Measurements from ENCODE around the gene CHCHD1. TPM values are rescaled to one million over a fixed set of nuclear protein-coding genes. Genes with fewer than 3 reads are reported as not detected.

CHCHD1 gene
- polyA plus RNA-seq, 3 donors: 15.0 to 85.0 (median 72.3) TPM

DNA sequence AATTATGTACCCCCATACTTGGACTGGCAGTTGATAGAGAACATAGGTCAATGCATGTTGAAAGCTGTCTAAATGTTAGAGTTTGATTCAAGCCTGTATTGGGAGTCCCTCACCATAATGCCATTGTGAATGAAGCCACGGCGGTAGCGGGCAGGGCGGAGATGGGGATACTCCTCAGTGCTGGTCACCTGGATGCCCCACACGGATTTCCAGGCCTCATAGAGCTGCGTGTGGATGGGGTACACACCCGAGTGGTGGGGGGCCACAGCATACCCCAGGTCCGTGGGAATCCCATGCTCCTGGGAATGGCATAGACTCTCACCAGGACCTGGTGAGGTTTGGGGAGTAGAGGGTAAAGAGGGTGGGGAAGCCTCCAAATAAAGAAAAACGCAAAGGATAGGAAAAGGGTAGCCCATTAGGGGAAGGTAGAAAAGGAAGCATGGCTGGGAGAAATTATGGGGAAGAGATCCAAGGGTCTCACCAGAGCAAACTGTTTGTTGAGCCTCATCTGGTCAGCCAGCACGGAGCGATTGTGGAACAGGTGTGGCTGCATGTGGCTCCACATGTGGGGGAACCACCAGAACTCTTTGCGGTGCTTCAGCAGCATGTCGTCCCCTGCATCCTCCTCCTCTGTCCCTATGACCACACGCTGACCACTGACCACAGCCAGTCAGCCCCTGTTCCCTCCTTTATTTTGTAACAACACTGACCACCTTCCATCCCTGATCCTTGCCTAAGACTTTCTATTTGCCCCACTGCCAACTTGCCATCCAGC lies 24.5 kb downstream of the CHCHD1 start:
- H3K4me1 ChIP-seq (ENCODE audit: control insufficient read depth in 1 of 2, insufficient read depth in 2 of 2, low read length in 2 of 2): peaks cover 15 to 20% of the 10 kb centered on the region in 2 donors
- intact Hi-C loops (cut with micrococcal nuclease): no loop called here
- peaks cover 79 to 84% of the 10 kb centered on the region in 2 donors for H3K36me3 Mint-ChIP-seq
- no peaks in the 10 kb centered on the region for H3K9me3 ChIP-seq (replicated peaks in 1 of 2; ENCODE audit: control insufficient read depth in 1 of 2, insufficient read depth in 1 of 2, low read length in 2 of 2)
- peaks cover 79 to 82% of the 10 kb centered on the region in 2 donors for H3K36me3 ChIP-seq (replicated peaks in 1 of 2; ENCODE audit: control insufficient read depth in 1 of 2, insufficient read depth in 2 of 2, low read length in 2 of 2)
- no peak overlapping the region for H3K4me3 Mint-ChIP-seq
- WGBS (ENCODE audit: insufficient coverage): 96% methylated on average over 13 of the region's 14 CpGs
- peak overlapping the region in 4 of 7 donors; percentile 7 to 58 (median 38) for H3K27ac Mint-ChIP-seq
- H3K27me3 ChIP-seq (ENCODE audit: control insufficient read depth in 2 of 2, insufficient read depth in 2 of 2, low read length in 2 of 2): no peaks in the 10 kb centered on the region
- no peak overlapping the region for H3K9ac ChIP-seq (ENCODE audit: insufficient read depth, low read length, poor library complexity, severe bottlenecking)
- H3K27ac ChIP-seq (ENCODE audit: low read depth in 1 of 2, low read length in 2 of 2): peak overlapping the region in 1 of 2 donors; percentile 46
- no peaks in the 10 kb centered on the region for H3K27me3 Mint-ChIP-seq (ENCODE audit: low read depth in 3 of 3)
- no peak for DNase-seq
- H3K4me1 Mint-ChIP-seq: peaks cover 40% of the 10 kb centered on the region
- no peak overlapping the region for H3K4me3 ChIP-seq (replicated peaks in 1 of 3; ENCODE audit: low read depth in 2 of 3, low read length in 3 of 3)
- H3K79me2 ChIP-seq (ENCODE audit: insufficient read depth, low read length): peaks cover 53% of the 10 kb centered on the region
- H4K20me1 ChIP-seq (ENCODE audit: insufficient read depth, low read length): peaks cover 62% of the 10 kb centered on the region
- peaks cover 0 to 1% (median 0%) of the 10 kb centered on the region in 7 donors for H3K9me3 Mint-ChIP-seq
- no peak overlapping the region for H3K4me2 ChIP-seq (replicated peaks; ENCODE audit: extremely low read depth, low read length, poor library complexity, severe bottlenecking)
- no peak for TF ChIP-seq CTCF (IDR thresholded peaks at IDR 0.05)
- no peak overlapping the region for H2AFZ ChIP-seq (ENCODE audit: insufficient read depth, low read depth, low read length, poor library complexity, severe bottlenecking)

DNA sequence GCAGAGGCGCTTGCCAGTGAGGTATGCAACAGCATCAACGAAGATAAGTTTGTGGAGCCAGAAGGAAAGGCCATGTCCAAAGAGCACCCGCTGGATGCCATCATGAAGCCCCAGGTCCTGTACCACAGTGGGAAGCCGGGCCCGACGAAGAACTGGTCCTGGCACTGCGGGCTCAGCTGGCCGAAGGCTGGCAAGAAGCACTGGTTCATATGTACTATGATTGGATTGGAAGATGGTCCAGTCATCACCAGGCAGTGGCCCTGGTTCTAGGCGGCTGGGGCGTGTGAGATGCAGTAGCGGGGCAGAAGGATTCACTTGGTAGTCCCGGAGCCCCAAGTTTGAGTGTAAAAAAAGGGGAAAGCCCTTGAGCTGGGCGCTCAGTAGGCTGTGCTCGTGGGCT lies 25.6 kb downstream of the CHCHD1 start:
- TF ChIP-seq CTCF (IDR thresholded peaks at IDR 0.05): no peak
- Histone ChIP-seq H3K27me3 (ENCODE audit: control insufficient read depth in 2 of 2, insufficient read depth in 2 of 2, low read length in 2 of 2) (no peaks in the 10 kb centered on the region), H3K4me1 (ENCODE audit: control insufficient read depth in 1 of 2, insufficient read depth in 2 of 2, low read length in 2 of 2) (peaks cover 20% of the 10 kb centered on the region in 2 donors), H2AFZ (ENCODE audit: insufficient read depth, low read depth, low read length, poor library complexity, severe bottlenecking) (no peak overlapping the region), H3K36me3 (replicated peaks in 1 of 2; ENCODE audit: control insufficient read depth in 1 of 2, insufficient read depth in 2 of 2, low read length in 2 of 2) (peaks cover 68 to 71% of the 10 kb centered on the region in 2 donors), H3K27ac (ENCODE audit: low read depth in 1 of 2, low read length in 2 of 2) (peak overlapping the region in 1 of 2 donors; percentile 46), H3K4me3 (replicated peaks in 1 of 3; ENCODE audit: low read depth in 2 of 3, low read length in 3 of 3) (no peak overlapping the region), H3K9me3 (replicated peaks in 1 of 2; ENCODE audit: control insufficient read depth in 1 of 2, insufficient read depth in 1 of 2, low read length in 2 of 2) (no peaks in the 10 kb centered on the region), H3K79me2 (ENCODE audit: insufficient read depth, low read length) (peaks cover 54% of the 10 kb centered on the region), H3K4me2 (replicated peaks; ENCODE audit: extremely low read depth, low read length, poor library complexity, severe bottlenecking) (no peak overlapping the region), H4K20me1 (ENCODE audit: insufficient read depth, low read length) (peaks cover 51% of the 10 kb centered on the region), H3K9ac (ENCODE audit: insufficient read depth, low read length, poor library complexity, severe bottlenecking) (no peak overlapping the region)
- intact Hi-C loops (cut with micrococcal nuclease): no loop called here
- 96% methylated on average over 14 of the region's 14 CpGs for WGBS (ENCODE audit: insufficient coverage)
- no peaks in the 10 kb centered on the region for H3K27me3 Mint-ChIP-seq (ENCODE audit: low read depth in 3 of 3)
- H3K4me1 Mint-ChIP-seq: peaks cover 40% of the 10 kb centered on the region
- peaks cover 70 to 73% of the 10 kb centered on the region in 2 donors for H3K36me3 Mint-ChIP-seq
- H3K27ac Mint-ChIP-seq: peak overlapping the region in 3 of 7 donors; percentile 13 to 58 (median 40)
- no peak for DNase-seq
- H3K9me3 Mint-ChIP-seq: peaks cover 0 to 1% (median 0%) of the 10 kb centered on the region in 7 donors
- H3K4me3 Mint-ChIP-seq: no peak overlapping the region
